ENCODE measurements around the gene KIF17. TPM values are rescaled to one million over a fixed set of nuclear protein-coding genes. Genes with fewer than 3 reads are reported as not detected.

The KIF17 gene
- total RNA-seq, 3 donors from 2014 or later (not counting 1 experiment from before 2014, with no cell fraction given): not detected

GRCh38 chr1:20663365-20663764 lies 54.4 kb downstream of the KIF17 start:
- intact Hi-C loops (cut with micrococcal nuclease): no loop called here
- no peak for ATAC-seq
- peaks cover 38 to 46% of the 10 kb centered on the region in 2 donors for H3K4me1 Mint-ChIP-seq
- Histone ChIP-seq H3K9me3 (ENCODE audit: control insufficient read depth, insufficient read depth, low read length) (no peaks in the 10 kb centered on the region), H3K27ac (ENCODE audit: low read length) (no peak overlapping the region), H3K4me3 (ENCODE audit: low read length) (no peak overlapping the region), H3K27me3 (ENCODE audit: control insufficient read depth, insufficient read depth, low read length) (no peaks in the 10 kb centered on the region), H3K4me1 (ENCODE audit: control insufficient read depth, insufficient read depth, low read length) (peaks cover 24% of the 10 kb centered on the region), H3K36me3 (ENCODE audit: control insufficient read depth, insufficient read depth, low read length) (no peaks in the 10 kb centered on the region)
- no peak overlapping the region for H3K27ac Mint-ChIP-seq
- no peaks in the 10 kb centered on the region for H3K9me3 Mint-ChIP-seq
- no peaks in the 10 kb centered on the region for H3K36me3 Mint-ChIP-seq
- WGBS (ENCODE audit: insufficient coverage): 67% methylated on average over 1 of the region's 1 CpG
- no peaks in the 10 kb centered on the region for H3K27me3 Mint-ChIP-seq (ENCODE audit: low read depth in 2 of 2)
- DNase-seq: no peak
- no peak for TF ChIP-seq CTCF (IDR thresholded peaks at IDR 0.05)
- peak overlapping the region; percentile 98 for H3K4me3 Mint-ChIP-seq

GRCh38 chr1:20662110-20662475 lies 55.7 kb downstream of the KIF17 start:
- intact Hi-C loops (cut with micrococcal nuclease): no loop called here
- Histone ChIP-seq H3K36me3 (ENCODE audit: control insufficient read depth, insufficient read depth, low read length) (peaks cover 11% of the 10 kb centered on the region), H3K4me1 (ENCODE audit: control insufficient read depth, insufficient read depth, low read length) (peaks cover 24% of the 10 kb centered on the region), H3K27me3 (ENCODE audit: control insufficient read depth, insufficient read depth, low read length) (no peaks in the 10 kb centered on the region), H3K9me3 (ENCODE audit: control insufficient read depth, insufficient read depth, low read length) (no peaks in the 10 kb centered on the region), H3K27ac (ENCODE audit: low read length) (peak overlapping the region; percentile 77), H3K4me3 (ENCODE audit: low read length) (peak overlapping the region; percentile 89)
- DNase-seq (no peak), ATAC-seq (no peak)
- H3K36me3 Mint-ChIP-seq: no peaks in the 10 kb centered on the region
- H3K27me3 Mint-ChIP-seq (ENCODE audit: low read depth in 2 of 2): no peaks in the 10 kb centered on the region
- no peak for TF ChIP-seq CTCF (IDR thresholded peaks at IDR 0.05)
- H3K4me1 Mint-ChIP-seq: peaks cover 45 to 51% of the 10 kb centered on the region in 2 donors
- peak overlapping the region; percentile 98 for H3K4me3 Mint-ChIP-seq
- peak overlapping the region; percentile 93 to 96 for H3K27ac Mint-ChIP-seq
- 77% methylated on average over 7 of the region's 7 CpGs for WGBS (ENCODE audit: insufficient coverage)
- no peaks in the 10 kb centered on the region for H3K9me3 Mint-ChIP-seq

- Histone ChIP-seq H3K36me3 (ENCODE audit: control insufficient read depth, insufficient read depth, low read length) (peaks cover 15% of the 10 kb centered on the region), H3K27ac (ENCODE audit: low read length) (peak within 1 kb of the TSS; percentile 77), H3K4me3 (ENCODE audit: low read length) (peak within 1 kb of the TSS; percentile 89), H3K9me3 (ENCODE audit: control insufficient read depth, insufficient read depth, low read length) (no peaks in the 10 kb centered on the region), H3K27me3 (ENCODE audit: control insufficient read depth, insufficient read depth, low read length) (no peaks in the 10 kb centered on the region), H3K4me1 (ENCODE audit: control insufficient read depth, insufficient read depth, low read length) (peaks cover 24% of the 10 kb centered on the region)
- H3K9me3 Mint-ChIP-seq: no peaks in the 10 kb centered on the region
- no peaks in the 10 kb centered on the region for H3K36me3 Mint-ChIP-seq
- H3K27me3 Mint-ChIP-seq (ENCODE audit: low read depth in 2 of 2): no peaks in the 10 kb centered on the region
- peaks cover 52% of the 10 kb centered on the region in 2 donors for H3K4me1 Mint-ChIP-seq
- intact Hi-C loops (cut with micrococcal nuclease): no loop called here
- TF ChIP-seq CTCF (IDR thresholded peaks at IDR 0.05): no peak
- ATAC-seq (peak; percentile 92 to 98 (median 95)), DNase-seq (peak; percentile 86 to 97)
- 2% methylated on average over 56 of the region's 58 CpGs for WGBS (ENCODE audit: insufficient coverage)
- peak within 1 kb of the TSS; percentile 93 to 96 for H3K27ac Mint-ChIP-seq
- H3K4me3 Mint-ChIP-seq: peak within 1 kb of the TSS; percentile 98
Observed at GRCh38 chr1:20661207-20662109, 56.3 kb downstream of the KIF17 start, which contains the start of gene DDOST. Gene DDOST (minus strand): TSS chr1:20661369. CDS start chr1:20661350, 19 bp downstream.

Measured in natural killer cell (primary cell).